Left renal cortex interstitium (tissue), 4 donors: Measurements from ENCODE around the gene LRMDA. TPM values are rescaled to one million over a fixed set of nuclear protein-coding genes. Genes with fewer than 3 reads are reported as not detected.

Experiments
- DNase-seq, 4 donors: peaks; one replicate each; pipeline ENCODE4 v3.0.0-alpha.2; 2013; ENCODE audit warnings: low read depth in 4 of 4, low spot score in 2 of 4, missing footprints in 1 of 4
- polyA plus RNA-seq, 4 donors: library from polyadenylated mRNA; unstranded; fragments of 120-200 nt; gene quantifications; one replicate each; pipeline ENCODE4 v1.2.1, GENCODE V29; 2013; ENCODE audit not compliant: insufficient read length in 4 of 4

LRMDA gene
- polyA plus RNA-seq, 4 donors, result 15.3 to 23.5 (median 21.1) TPM

GRCh38 chr10:76026905-76027304, 595.5 kb downstream of the LRMDA start:
- DNase-seq, result no peak

- DNase-seq, result no peak
Observed at GRCh38 chr10:76029782-76030181, 598.4 kb downstream of the LRMDA start.

GRCh38 chr10:76031099-76031498, 599.7 kb downstream of the LRMDA start:
- no peak for DNase-seq

GRCh38 chr10:76031769-76032699, 600.6 kb downstream of the LRMDA start:
- no peak for DNase-seq

DNA sequence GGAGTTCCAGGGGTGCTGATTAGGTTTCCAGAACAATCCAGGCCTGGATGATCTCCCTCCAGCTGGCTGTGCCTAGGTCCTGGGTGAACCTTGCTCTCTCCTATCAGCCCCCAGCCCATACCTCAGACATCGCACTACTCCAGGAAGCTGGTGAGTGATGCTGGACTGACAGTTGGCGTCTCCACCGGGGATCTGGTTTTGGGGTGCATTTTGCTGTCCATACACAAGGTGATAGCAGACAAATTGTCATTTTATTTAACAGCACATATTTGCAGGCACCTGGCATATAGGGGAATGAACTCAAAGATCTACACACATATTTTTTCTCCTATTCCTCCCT, 601.2 kb downstream of the LRMDA start:
- no peak for DNase-seq

DNA sequence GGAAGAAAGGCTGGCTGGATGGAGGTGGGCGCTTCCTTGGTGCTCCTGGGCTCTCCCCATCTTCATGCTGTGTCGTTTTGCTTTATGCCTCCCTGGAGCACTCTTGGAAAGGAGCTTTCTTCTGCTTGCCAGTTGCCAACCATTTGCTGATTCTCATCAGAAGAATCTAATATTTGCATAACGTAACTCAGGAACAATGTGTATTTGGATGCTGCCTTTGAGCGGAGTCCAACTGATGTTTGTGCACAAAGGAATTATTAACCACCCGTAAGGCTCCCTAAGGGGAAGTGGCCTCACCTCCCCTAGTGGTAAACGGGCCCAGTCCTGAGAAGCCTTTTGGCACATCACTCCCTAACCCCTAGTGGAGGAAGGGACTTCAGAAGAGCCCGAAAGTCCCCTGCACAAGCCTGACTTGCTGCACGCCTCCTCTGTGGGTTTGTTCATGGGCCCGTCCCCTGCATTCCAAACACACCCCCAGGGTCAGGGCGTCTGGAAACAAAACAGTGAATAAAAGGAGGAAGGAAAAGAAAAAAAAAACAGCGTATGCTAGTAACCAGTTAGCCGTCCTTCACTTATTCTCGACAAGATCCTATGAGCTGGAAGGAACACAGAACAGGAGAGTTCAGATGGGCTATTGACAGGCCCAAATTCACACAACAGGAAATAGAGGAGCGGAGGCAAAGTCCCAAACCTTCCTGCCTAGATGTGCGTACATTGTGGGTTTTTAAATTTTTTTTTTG, 602.2 kb downstream of the LRMDA start:
- DNase-seq, result no peak

DNA sequence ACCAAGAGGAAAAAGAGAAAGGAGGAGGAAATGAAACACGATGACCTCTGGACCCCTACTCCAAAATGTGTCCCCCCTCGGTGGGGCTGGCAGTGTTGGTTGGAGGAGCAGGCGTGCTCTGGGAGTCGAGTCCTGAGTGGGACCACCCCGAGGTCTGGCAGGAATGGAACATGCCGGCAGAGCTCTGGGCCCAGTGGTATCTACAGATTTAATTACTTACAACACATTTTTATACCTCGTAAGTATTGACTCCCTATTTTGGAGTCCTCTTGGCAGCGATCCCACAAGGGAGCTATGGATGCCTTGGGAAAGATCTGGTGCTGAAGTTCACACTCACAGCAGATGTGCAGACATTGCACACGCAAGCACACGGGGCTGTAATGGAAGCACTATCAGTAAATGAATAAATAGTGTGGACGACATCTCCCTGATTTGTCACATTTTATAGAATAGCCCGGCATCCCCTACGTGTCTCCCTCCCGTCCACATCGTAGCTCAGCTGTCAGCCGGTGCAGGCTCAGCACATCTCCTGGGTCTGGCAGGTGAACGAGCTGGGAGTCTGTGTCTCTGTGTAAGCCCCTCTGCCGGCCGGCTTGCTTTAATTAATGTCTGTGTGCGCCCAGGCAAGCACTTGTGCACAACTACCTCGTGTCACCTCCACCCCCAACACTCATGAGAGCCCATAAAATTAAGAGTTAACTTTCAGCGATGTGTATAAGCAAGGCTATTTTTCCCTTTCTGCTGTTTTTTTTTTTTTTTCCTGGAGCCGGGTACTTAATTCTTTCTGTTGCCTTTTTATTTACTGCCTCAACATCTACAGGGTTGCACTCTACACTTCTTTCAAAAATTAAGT, 603.2 kb downstream of the LRMDA start:
- DNase-seq, result peak; percentile 54 to 65 (median 56)

DNA sequence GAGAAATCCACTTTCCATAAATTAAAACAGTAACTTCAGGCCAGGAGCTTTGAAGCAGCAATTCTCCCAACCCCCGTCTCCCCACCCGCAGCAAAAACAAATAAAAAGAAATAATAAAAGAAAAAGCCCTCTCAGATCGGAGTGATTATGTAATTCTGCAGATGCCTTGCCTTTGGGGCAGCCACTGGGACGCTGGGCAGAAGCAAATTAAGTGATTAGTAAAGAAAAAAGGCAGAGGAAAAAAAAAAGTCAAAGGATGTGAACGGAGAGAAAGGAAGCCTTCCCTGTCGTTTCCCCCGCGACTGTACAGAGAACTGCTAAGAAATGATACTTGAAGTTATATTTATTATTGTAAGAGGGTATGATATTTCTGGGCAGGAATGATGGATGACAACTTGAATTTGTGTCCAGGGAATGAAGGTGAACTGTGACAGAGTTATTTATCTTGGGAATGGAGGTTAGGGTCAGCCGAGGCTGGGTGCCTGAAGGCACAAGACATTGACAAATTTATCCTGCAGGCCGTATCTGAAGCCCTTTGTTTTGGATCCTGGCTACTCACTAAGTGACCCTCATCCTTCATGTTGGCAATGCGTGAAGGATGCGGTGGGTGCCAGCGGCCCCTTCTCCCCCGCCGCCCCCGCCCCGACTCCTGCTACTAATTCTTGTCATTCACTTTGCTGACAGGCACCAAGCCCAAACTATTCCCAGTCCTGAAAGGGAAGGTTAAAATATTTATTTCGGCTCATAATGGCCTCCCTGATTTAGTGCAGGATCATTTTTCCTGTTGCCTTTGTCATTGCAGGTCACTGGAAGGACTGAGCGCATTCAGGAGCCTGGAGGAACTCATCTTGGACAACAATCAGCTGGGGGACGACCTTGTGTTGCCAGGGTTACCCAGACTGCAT, 604.0 kb downstream of the LRMDA start:
- DNase-seq, result peak in 1 of 4 donors; percentile 72

DNA sequence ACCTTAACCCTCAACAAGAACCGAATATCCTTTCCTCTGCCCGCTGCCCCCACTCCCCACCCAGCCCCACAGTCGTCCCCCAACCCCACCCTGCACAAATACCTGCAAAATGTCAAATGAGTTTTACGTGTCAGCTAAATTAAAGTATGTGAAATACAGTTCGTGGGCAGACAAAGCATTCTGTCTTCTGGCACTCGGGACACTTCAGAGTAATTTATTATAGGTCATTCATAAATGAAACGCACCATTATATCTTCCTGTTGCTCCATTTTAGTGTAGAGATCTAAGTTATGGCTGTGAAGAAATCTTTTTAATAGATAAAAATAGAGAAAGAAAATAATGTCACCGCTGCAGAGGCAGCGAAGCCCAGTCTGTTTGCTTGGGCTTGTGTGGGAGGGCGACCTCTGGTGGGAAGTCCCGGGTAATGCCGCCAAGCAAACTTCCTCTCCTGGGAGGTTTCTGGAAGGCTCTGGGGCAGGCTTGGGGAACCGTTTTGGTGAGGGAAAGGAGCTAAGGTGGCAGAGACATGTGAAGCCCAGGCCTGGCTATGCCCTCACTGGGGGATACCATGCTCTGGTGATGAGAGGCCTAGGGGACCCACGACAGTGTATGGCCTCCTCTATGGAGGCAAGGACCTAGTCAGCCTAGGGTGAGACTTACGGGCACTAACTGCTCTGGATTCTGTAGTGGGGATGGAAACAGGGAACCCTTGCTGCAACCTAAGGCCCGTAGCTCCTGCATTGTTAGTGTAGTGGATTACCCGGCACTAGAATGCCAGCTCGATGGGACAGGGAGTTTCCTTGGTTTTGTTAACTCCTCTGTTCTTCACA, 604.9 kb downstream of the LRMDA start:
- DNase-seq, result peak; percentile 58 to 73 (median 69)

DNA sequence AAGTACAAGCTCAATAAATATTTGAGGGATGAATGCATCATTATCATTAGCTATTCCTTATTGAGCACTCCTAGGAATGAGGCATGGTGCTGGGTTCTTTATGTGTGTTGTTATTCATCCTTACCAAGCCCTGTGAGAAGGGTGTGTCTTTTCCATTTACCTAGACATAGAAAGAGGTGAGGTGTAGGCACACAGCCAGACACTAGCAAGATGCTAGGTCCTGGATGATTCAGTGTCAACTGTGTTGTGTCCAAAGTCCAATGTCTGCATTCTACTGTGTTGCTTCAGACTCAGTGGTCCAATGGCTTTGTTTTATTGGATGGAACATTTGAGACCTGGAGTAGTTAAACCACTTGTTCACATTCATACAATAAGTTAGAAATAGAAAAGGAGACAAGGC, 605.5 kb downstream of the LRMDA start:
- no peak for DNase-seq

- DNase-seq, result no peak
Observed at GRCh38 chr10:76037531-76038155, 606.2 kb downstream of the LRMDA start.

DNA sequence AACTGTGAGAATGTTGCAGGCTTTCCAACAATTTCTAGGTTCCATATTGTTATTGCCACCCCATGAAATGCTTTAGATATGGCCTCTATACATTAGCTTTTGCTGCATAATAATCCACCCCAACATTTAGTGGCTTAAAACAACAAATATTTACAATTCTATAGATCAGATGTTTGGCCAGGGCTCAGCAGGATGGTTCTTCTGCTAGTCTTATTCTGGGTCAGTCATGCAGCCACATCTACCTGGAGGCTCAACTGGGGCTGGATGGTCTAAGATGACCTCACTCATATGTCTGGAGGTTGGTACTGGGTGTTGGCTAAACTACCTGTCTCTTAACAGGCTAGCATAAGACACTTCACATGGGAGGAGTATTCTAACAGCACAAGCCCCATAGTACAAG, 607.3 kb downstream of the LRMDA start:
- DNase-seq, result no peak

DNA sequence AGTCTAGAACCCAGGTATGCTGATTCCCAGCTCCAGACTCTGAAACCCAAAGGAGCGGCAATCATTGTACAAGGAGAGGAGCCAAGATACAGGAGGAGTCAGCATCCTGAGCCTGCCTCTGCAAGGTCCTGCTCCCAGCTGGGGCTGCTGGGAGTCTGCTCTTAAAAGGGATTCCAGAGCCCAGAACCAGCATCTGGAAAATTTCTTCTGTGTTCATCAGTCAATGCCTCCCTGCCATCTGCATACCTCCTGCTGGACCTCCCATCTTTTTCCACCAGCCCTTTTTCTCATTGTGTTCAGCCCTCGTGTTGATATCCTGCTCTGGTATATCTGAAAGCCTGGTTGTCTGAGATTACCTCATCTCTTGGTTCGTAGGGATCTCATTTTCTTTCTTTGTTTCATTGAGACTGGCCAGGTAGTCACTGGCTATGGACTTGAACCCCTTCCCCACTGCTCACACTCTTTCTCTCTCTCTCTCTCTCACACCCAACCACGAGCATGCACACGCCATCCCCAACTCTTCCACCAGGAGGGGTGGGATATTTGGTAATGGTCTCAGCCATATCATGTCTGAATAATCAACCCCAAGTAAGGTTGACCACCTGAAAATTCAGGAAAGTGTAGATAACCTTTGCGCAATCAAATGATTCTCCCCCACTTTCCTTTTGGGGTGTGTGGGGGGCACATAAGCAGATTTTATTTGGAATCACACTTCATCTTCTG, 608.8 kb downstream of the LRMDA start:
- DNase-seq, result no peak

DNA sequence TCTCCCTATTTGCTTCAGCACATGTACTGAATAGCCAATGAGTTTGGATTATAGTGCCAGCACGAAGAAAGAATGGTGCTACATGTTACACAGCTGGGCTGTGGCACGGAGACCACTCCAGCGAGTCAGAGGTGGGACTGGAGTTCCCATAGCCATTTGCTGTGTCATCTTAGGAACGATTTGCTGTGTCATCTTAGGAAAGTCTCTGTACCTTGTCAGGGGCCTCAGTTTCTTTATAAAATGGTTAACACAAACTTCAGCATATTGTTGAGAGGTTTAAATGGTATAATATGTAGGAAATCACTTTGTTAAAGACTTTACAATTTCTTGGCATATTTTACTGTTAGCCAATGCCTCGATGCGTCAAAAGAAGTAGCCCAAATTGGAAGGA, 609.4 kb downstream of the LRMDA start:
- DNase-seq, result no peak

GRCh38 chr10:76041551-76041950, 610.1 kb downstream of the LRMDA start:
- DNase-seq, result no peak

DNA sequence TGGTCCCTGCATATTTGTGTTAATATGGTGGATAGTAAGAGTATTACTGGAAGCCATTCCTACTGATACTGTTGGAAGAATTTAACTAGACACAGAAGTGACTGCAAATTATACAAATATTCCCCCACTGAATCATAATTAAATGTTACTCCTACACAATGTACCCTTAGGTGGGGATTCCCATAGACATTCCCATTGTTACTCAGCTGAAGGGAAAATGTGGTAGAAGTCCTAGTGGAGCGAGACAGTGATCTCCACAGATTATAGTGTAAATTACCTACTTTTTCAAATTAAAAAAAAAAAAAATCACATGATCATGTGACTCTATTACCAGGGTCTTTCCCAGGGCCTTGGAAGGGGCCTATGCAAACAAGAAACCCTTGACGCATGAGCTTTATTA, 611.8 kb downstream of the LRMDA start:
- DNase-seq, result no peak

DNA sequence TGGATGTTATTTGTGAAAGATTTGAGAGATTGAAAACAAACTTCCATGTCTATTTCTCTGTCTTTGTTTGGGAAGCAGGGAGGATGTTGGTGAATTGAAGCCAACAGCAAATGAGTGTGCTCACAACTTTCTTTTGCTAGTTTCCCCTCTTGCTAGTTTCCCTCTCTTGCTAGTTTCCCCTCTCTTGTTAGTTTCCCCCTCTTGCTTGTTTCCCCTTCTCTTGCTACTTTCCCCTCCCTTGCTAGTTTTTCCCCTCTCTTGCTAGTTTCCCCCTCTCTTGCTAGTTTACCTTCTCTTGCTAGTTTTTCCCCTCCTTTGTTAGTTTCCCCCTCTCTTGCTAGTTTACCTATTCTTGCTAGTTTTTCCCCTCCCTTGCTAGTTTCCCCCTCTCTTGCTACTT, 613.3 kb downstream of the LRMDA start:
- no peak for DNase-seq

DNA sequence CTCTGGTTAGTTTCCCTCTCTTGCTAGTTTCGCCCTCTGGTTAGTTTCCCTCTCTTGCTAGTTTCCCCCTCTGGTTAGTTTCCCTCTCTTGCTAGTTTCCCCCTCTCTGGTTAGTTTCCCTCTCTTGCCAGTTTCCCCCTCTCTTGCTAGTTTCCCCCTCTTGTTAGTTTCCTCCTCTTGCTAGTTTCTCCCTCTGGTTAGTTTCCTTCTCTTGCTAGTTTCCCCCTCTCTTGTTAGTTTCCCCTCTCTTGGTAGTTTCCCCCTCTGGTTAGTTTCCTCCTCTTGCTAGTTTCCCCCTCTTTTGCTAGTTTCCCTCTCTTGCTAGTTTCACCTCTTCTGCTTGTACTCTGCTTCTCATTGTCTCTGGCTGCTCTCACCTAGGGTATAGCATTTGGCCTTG, 613.8 kb downstream of the LRMDA start:
- no peak for DNase-seq
